ENCODE data around the gene CLDN5.

DNA sequence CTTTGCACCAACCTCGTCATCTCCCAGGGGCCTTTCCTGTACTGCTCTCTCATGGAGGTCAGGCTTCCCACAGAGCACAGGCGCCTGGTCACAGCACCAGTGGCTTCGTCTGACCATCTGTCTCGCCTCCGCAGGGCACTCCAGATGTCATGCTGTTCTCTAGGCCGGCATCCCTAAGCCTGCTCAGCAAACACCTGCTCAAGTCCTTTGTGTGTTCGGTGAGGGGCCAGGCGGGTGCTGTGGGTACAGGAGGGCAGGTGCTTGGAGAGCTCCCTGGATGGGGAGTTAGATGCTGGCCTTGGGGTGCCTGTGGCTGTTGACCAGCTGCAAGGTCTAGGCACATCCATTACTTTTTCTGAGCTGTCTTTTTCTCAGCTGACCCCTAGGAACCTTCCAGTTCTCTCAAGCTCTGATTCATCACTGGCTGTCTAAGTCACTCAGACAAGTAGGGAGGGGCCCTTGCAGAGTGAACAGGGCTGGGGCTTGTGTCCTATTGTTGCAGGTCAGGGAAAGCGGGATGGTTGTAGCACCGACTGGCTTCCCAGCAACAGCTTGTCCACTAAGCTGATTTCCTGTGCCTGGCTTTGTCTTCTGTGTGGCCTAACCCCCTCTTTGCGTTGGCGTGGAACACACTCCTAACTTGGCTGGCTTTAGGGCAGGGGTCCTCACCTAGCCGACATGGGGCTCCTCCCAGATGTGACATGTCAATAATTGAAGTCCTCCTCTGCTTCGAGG is 9.2 kb downstream of the CLDN5 start:
- TF ChIP-seq, protein P1, sequence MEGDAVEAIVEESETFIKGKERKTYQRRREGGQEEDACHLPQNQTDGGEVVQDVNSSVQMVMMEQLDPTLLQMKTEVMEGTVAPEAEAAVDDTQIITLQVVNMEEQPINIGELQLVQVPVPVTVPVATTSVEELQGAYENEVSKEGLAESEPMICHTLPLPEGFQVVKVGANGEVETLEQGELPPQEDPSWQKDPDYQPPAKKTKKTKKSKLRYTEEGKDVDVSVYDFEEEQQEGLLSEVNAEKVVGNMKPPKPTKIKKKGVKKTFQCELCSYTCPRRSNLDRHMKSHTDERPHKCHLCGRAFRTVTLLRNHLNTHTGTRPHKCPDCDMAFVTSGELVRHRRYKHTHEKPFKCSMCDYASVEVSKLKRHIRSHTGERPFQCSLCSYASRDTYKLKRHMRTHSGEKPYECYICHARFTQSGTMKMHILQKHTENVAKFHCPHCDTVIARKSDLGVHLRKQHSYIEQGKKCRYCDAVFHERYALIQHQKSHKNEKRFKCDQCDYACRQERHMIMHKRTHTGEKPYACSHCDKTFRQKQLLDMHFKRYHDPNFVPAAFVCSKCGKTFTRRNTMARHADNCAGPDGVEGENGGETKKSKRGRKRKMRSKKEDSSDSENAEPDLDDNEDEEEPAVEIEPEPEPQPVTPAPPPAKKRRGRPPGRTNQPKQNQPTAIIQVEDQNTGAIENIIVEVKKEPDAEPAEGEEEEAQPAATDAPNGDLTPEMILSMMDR (IDR thresholded peaks at IDR 0.05) = no peak
- TF ChIP-seq EZH2phosphoT487 (IDR thresholded peaks at IDR 0.05) = no peak
- TF ChIP-seq EZH2 (IDR thresholded peaks at IDR 0.05) = no peak

All from neural progenitor cell (in vitro differentiated cells).